ENCODE results near the gene SLCO3A1.

DNA sequence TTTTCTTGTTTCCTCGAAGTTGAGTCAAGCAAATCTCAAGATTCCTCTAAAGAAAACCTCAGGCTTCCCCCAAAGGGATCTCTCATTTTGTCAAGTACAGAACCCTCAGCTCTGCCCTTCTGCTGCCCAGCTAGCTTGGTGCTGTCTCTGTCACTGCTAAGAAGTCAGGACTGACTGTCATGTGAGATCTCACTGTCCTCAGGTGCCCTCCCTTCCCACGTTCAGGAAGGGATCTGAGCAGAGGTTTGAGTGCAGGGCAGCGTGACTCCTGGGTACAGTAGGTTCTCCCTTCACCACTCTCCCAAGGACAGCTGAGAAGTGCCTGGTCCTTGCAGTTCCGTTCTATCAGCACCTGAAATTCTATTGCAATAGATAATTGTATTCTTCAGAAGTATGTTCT is 229.7 kb downstream of the SLCO3A1 start:
- TF ChIP-seq POLR2A (IDR thresholded peaks at IDR 0.05; ENCODE audit: low read length): no peak
- no peak for TF ChIP-seq GATA1 (IDR thresholded peaks at IDR 0.05; ENCODE audit: low read depth, low read length)

Data from erythroblast (primary cell).